Measurements from ENCODE around the gene KCNMA1. TPM values are rescaled to one million over a fixed set of nuclear protein-coding genes. Genes with fewer than 3 reads are reported as not detected.

Gene KCNMA1
- total and polyA plus RNA-seq, 2 donors (not counting 1 experiment from before 2014, with no cell fraction given): 0.82 to 3.1 TPM

- H3K4me3 Mint-ChIP-seq: no peak overlapping the region
- DNase-seq: no peak
- no peak for ATAC-seq (ENCODE audit: low read depth)
- no peak overlapping the region for H3K4me2 ChIP-seq (replicated peaks; ENCODE audit: low read depth, low read length, poor library complexity, severe bottlenecking)
- peaks cover 0 to 3% (median 0%) of the 10 kb centered on the region in 4 experiments for H3K27me3 ChIP-seq (replicated peaks in 1 of 4; ENCODE audit: control extremely low read depth in 1 of 4, control insufficient read depth in 3 of 4, insufficient read depth in 4 of 4, low read length in 3 of 4)
- H3K27me3 Mint-ChIP-seq: peaks cover 7% of the 10 kb centered on the region
- CTCF ChIA-PET: interaction anchor here (1.3 kb wide), 1 partner anchor 24 kb away, joined by 4 read pairs; no protein-coding TSS in a partner anchor
- intact Hi-C loops (cut with micrococcal nuclease): no loop called here
- no peaks in the 10 kb centered on the region for H3K4me1 ChIP-seq (ENCODE audit: control insufficient read depth in 2 of 2, insufficient read depth in 2 of 2, low read length in 2 of 2)
- H4K20me1 ChIP-seq (ENCODE audit: control insufficient read depth, insufficient read depth, low read length, poor library complexity, severe bottlenecking): no peaks in the 10 kb centered on the region
- no peaks in the 10 kb centered on the region for H3K9me3 Mint-ChIP-seq (ENCODE audit: insufficient read depth)
- TF ChIP-seq, protein P1, sequence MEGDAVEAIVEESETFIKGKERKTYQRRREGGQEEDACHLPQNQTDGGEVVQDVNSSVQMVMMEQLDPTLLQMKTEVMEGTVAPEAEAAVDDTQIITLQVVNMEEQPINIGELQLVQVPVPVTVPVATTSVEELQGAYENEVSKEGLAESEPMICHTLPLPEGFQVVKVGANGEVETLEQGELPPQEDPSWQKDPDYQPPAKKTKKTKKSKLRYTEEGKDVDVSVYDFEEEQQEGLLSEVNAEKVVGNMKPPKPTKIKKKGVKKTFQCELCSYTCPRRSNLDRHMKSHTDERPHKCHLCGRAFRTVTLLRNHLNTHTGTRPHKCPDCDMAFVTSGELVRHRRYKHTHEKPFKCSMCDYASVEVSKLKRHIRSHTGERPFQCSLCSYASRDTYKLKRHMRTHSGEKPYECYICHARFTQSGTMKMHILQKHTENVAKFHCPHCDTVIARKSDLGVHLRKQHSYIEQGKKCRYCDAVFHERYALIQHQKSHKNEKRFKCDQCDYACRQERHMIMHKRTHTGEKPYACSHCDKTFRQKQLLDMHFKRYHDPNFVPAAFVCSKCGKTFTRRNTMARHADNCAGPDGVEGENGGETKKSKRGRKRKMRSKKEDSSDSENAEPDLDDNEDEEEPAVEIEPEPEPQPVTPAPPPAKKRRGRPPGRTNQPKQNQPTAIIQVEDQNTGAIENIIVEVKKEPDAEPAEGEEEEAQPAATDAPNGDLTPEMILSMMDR (IDR thresholded peaks at IDR 0.05): no peak
- no peak for TF ChIP-seq EZH2 (IDR thresholded peaks at IDR 0.05; ENCODE audit: borderline replicate concordance, insufficient read depth, low read depth, low read length, poor library complexity, severe bottlenecking)
- H3K27ac ChIP-seq (ENCODE audit: low read length in 2 of 2): no peak overlapping the region
- H3K27ac Mint-ChIP-seq: no peak overlapping the region
- no peaks in the 10 kb centered on the region for H3K9me3 ChIP-seq (ENCODE audit: control extremely low read depth in 1 of 3, control insufficient read depth in 2 of 3, insufficient read depth in 1 of 3, low read length in 2 of 3)
- H3K36me3 ChIP-seq (replicated peaks in 1 of 2; ENCODE audit: control extremely low read depth in 1 of 2, control insufficient read depth in 1 of 2, extremely low read depth in 1 of 2, insufficient read depth in 2 of 2, low read length in 1 of 2): no peaks in the 10 kb centered on the region
- H3K4me3 ChIP-seq (ENCODE audit: control extremely low read depth in 1 of 5, extremely low read depth in 1 of 5, insufficient read depth in 1 of 5, low read depth in 2 of 5, low read length in 4 of 5): no peak overlapping the region
- no peak overlapping the region for H3K9ac ChIP-seq (ENCODE audit: low read length)
- H3K4me1 Mint-ChIP-seq: no peaks in the 10 kb centered on the region
- H3K79me2 ChIP-seq (ENCODE audit: control insufficient read depth, insufficient read depth, low read length): no peaks in the 10 kb centered on the region
- no peak overlapping the region for H2AFZ ChIP-seq (ENCODE audit: insufficient read depth, low read depth, low read length, poor library complexity, severe bottlenecking)
- 86% methylated on average over 7 of the region's 11 CpGs for WGBS (ENCODE audit: insufficient coverage)
- POLR2A ChIA-PET: no interaction called here
Observed at GRCh38 chr10:77686650-77687417, 49.2 kb upstream of the KCNMA1 start.

GRCh38 chr10:77686096-77686495, 48.5 kb upstream of the KCNMA1 start:
- H3K36me3 ChIP-seq (replicated peaks in 1 of 2; ENCODE audit: control extremely low read depth in 1 of 2, control insufficient read depth in 1 of 2, extremely low read depth in 1 of 2, insufficient read depth in 2 of 2, low read length in 1 of 2): no peaks in the 10 kb centered on the region
- DNase-seq (no peak), ATAC-seq (ENCODE audit: low read depth) (no peak)
- H3K27ac ChIP-seq (ENCODE audit: low read length in 2 of 2): no peak overlapping the region
- peaks cover 0 to 3% (median 0%) of the 10 kb centered on the region in 4 experiments for H3K27me3 ChIP-seq (replicated peaks in 1 of 4; ENCODE audit: control extremely low read depth in 1 of 4, control insufficient read depth in 3 of 4, insufficient read depth in 4 of 4, low read length in 3 of 4)
- no peak overlapping the region for H3K4me3 ChIP-seq (ENCODE audit: control extremely low read depth in 1 of 5, extremely low read depth in 1 of 5, insufficient read depth in 1 of 5, low read depth in 2 of 5, low read length in 4 of 5)
- Mint-ChIP-seq H3K27ac (no peak overlapping the region), H3K4me1 (no peaks in the 10 kb centered on the region), H3K4me3 (no peak overlapping the region), H3K27me3 (peaks cover 7% of the 10 kb centered on the region), H3K9me3 (ENCODE audit: insufficient read depth) (no peaks in the 10 kb centered on the region)
- H3K9ac ChIP-seq (ENCODE audit: low read length): no peak overlapping the region
- H4K20me1 ChIP-seq (ENCODE audit: control insufficient read depth, insufficient read depth, low read length, poor library complexity, severe bottlenecking): no peaks in the 10 kb centered on the region
- no peak overlapping the region for H3K4me2 ChIP-seq (replicated peaks; ENCODE audit: low read depth, low read length, poor library complexity, severe bottlenecking)
- H3K9me3 ChIP-seq (ENCODE audit: control extremely low read depth in 1 of 3, control insufficient read depth in 2 of 3, insufficient read depth in 1 of 3, low read length in 2 of 3): no peaks in the 10 kb centered on the region
- 70% methylated on average over 2 of the region's 3 CpGs for WGBS (ENCODE audit: insufficient coverage)
- ChIA-PET CTCF (interaction anchor here (1.3 kb wide), 1 partner anchor 25 kb away, joined by 4 read pairs; no protein-coding TSS in a partner anchor), POLR2A (no interaction called here)
- no peaks in the 10 kb centered on the region for H3K79me2 ChIP-seq (ENCODE audit: control insufficient read depth, insufficient read depth, low read length)
- intact Hi-C loops (cut with micrococcal nuclease): no loop called here
- H2AFZ ChIP-seq (ENCODE audit: insufficient read depth, low read depth, low read length, poor library complexity, severe bottlenecking): no peak overlapping the region
- TF ChIP-seq EZH2 (IDR thresholded peaks at IDR 0.05; ENCODE audit: borderline replicate concordance, insufficient read depth, low read depth, low read length, poor library complexity, severe bottlenecking): no peak
- TF ChIP-seq, protein P1 (IDR thresholded peaks at IDR 0.05): no peak
- no peaks in the 10 kb centered on the region for H3K4me1 ChIP-seq (ENCODE audit: control insufficient read depth in 2 of 2, insufficient read depth in 2 of 2, low read length in 2 of 2)

Data from B cell (primary cell).